ENCODE measurements around the gene PIGU. TPM values are rescaled to one million over a fixed set of nuclear protein-coding genes. Genes with fewer than 3 reads are reported as not detected.

PIGU gene
- total RNA-seq, 1 experiment from 2014 or later, result 25.1 TPM

GRCh38 chr20:34585019-34585418 lies 91.9 kb downstream of the PIGU start:
- Histone ChIP-seq H3K27ac (ENCODE audit: low read depth, low read length) (no peak overlapping the region), H3K36me3 (ENCODE audit: control insufficient read depth in 1 of 2, insufficient read depth in 2 of 2, low read length in 2 of 2) (no peaks in the 10 kb centered on the region), H3K9me2 (ENCODE audit: insufficient read depth) (no peaks in the 10 kb centered on the region), H2AFZ (ENCODE audit: low read depth, low read length, poor library complexity, severe bottlenecking) (no peak overlapping the region), H3K4me3 (replicated peaks in 1 of 2; ENCODE audit: low read depth in 1 of 2, low read length in 2 of 2) (no peak overlapping the region), H3K79me2 (ENCODE audit: insufficient read depth, low read length) (no peaks in the 10 kb centered on the region), H3K27me3 (ENCODE audit: insufficient read depth, low read length) (no peaks in the 10 kb centered on the region), H4K20me1 (ENCODE audit: insufficient read depth) (no peaks in the 10 kb centered on the region), H3K9ac (ENCODE audit: low read length) (no peak overlapping the region), H3K4me1 (ENCODE audit: control insufficient read depth in 1 of 2, insufficient read depth in 2 of 2, low read length in 2 of 2) (peaks cover 0 to 21% of the 10 kb centered on the region in 2 experiments; a peak in 2 of 4 replicates), H3K9me3 (ENCODE audit: control insufficient read depth in 1 of 2, insufficient read depth in 1 of 2, low read depth in 1 of 2, low read length in 2 of 2) (no peaks in the 10 kb centered on the region), H3K4me2 (ENCODE audit: low read length) (no peak overlapping the region)
- POLR2A ChIA-PET, result no interaction called here
- DNase-seq (ENCODE audit: low read depth, low spot score) (no peak), ATAC-seq (no peak)
- CTCF ChIA-PET, result no interaction called here
- no TSS peak for BruUV-seq (replicated peaks)
- no peak for TF ChIP-seq MAX (IDR thresholded peaks at IDR 0.05)
- no peak for TF ChIP-seq ATF3 (IDR thresholded peaks at IDR 0.05)
- no peak for TF ChIP-seq ZNF274 (IDR thresholded peaks at IDR 0.05; ENCODE audit: low read depth, low read length)
- no peak for TF ChIP-seq ZBTB33 (IDR thresholded peaks at IDR 0.05; ENCODE audit: extremely low read depth, insufficient replicate concordance, low read length)
- TF ChIP-seq CTCF (IDR thresholded peaks at IDR 0.05 in 2 of 3, conservative IDR thresholded peaks at IDR 0.05 in 1 of 3; ENCODE audit: borderline replicate concordance in 1 of 3, insufficient read depth in 1 of 3, low read depth in 2 of 3, low read length in 2 of 3), result no peak
- no peak for TF ChIP-seq SP1 (IDR thresholded peaks at IDR 0.05; ENCODE audit: low read depth)
- TF ChIP-seq TCF7L2 (IDR thresholded peaks at IDR 0.05; ENCODE audit: borderline replicate concordance, extremely low read depth, insufficient read depth, insufficient read length), result no peak
- TF ChIP-seq POLR2AphosphoS5 (IDR thresholded peaks at IDR 0.05; ENCODE audit: low read depth, low read length), result no peak
- TF ChIP-seq RAD21 (IDR thresholded peaks at IDR 0.05; ENCODE audit: low read depth), result no peak
- no peak for TF ChIP-seq EZH2phosphoT487 (IDR thresholded peaks at IDR 0.05; ENCODE audit: borderline replicate concordance)
- TF ChIP-seq YY1 (IDR thresholded peaks at IDR 0.05; ENCODE audit: extremely low read depth, insufficient replicate concordance, low read depth, low read length), result no peak
- TF ChIP-seq POLR2A (IDR thresholded peaks at IDR 0.05; ENCODE audit: borderline replicate concordance, extremely low read depth, insufficient read depth, insufficient read length), result no peak
- TF ChIP-seq ZFX (IDR thresholded peaks at IDR 0.05), result no peak
- TF ChIP-seq FOSL1 (IDR thresholded peaks at IDR 0.05; ENCODE audit: low read depth), result no peak
- TF ChIP-seq EZH2 (IDR thresholded peaks at IDR 0.05), result no peak
- no peak for TF ChIP-seq SRF (IDR thresholded peaks at IDR 0.05; ENCODE audit: low read depth)
- TF ChIP-seq CEBPB (IDR thresholded peaks at IDR 0.05; ENCODE audit: low read depth), result no peak
- RAD21 ChIA-PET (ENCODE audit: low non-redundant PET in 1 of 2, low total read pairs in 2 of 2, uncharacterized antibody in 2 of 2, unreplicated experiment in 2 of 2), result no interaction called here
- intact Hi-C loops (cut with micrococcal nuclease), result no loop called here
